HK-2 (cell line): Measurements from ENCODE around the gene PIGN.

Experiments used
- DNase-seq: peaks from one replicate; pipeline ENCODE4 v3.0.0-alpha.2; 2018; ENCODE audit not compliant: unreplicated experiment

The PIGN gene

DNA sequence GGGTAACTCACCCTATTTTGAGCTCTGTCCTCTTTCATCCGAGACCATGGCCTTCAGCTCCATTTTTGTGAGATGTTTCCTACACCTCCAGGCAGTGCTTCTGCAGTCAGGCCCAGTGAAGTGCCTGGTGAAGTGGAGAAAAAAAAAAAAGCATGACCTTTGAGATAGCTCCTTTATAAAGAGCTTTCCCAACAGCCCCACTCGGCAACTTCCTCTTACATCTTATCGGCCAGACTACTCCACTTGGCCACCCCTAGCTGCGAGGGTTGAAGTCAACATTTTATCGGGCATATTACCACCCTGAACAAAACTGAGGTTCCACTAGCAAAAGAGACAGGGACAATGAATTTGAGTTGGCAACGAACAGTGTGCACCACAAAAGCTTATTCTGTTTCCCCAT lies 169.2 kb downstream of the PIGN start:
- no peak for DNase-seq

- no peak for DNase-seq
These were observed 175.4 kb downstream of the PIGN start for GRCh38 chr18:62011416-62011815.

DNA sequence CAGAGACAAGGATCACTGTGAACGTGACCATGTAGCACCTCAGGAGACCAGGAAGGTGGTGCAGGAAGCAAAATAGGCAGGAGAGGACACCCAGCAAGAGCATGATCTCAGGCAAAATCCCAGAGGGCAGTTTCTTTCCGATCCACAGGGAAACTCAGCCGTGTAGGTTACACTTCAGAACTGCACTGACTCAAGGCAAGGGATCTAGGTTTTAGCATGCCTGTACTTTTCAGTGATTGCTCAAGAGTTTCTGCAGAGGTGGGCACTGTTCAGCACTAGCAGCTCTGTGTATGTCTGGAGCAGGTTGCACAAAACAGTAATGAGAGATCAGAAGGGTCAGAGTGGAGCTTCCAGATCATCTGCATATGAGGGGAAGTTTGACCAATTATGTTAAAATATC lies 177.3 kb downstream of the PIGN start:
- no peak for DNase-seq

DNA sequence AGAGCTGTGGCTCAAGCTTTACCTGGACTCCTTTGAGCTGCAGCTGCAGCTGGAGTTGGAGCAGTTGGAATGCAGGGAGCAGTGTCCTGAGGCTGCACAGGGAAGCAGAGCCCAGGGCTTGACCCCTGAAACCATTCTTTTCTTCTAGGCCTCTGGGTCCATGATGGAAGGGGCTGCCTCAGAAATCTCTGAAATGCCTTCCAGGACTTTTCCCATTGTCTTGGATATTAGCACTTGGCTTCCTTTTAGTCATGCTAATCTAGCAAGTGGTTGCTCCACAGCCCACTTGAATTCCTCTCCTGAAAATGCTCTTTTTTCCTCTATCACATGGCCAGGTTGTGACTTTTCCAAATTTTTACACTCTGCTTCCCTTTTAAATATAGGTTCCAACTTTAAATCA lies 185.5 kb downstream of the PIGN start:
- no peak for DNase-seq

DNA sequence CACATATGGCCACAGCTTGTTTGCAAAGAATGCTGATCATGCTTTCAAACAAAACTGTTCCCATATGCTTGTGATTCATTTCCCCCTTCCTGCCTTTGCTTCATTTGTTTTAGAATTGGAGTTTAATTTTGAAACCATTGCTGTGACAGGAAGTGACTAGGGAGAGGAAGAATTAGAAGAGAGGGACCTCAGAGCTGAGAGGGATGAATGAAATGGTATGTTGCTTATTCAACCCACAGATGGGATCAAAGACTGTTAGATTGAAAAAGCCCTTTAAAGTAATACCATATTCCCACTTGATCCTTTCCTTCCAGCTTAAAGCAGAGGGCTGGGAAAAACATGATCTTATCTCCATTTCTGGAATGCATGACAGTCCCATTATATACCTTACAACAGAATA lies 187.9 kb downstream of the PIGN start:
- no peak for DNase-seq

DNA sequence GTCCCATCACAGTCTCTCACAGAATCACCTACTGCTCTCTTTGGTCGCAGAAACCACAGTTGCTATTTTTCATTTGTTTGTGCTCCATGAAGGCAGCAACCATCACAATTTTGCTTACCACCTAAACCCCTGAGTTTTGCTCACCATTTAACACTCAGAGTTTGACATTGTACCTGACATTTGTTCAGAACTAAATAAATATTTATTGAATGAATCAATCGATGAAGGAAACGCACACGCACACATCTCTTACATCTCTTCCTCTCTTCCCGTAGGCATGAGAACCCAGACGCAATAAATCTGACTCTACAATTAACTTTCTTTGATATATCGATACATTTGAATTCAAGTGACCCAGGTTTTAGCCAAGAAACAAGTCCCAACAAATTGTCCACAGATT lies 188.5 kb downstream of the PIGN start:
- DNase-seq = no peak

DNA sequence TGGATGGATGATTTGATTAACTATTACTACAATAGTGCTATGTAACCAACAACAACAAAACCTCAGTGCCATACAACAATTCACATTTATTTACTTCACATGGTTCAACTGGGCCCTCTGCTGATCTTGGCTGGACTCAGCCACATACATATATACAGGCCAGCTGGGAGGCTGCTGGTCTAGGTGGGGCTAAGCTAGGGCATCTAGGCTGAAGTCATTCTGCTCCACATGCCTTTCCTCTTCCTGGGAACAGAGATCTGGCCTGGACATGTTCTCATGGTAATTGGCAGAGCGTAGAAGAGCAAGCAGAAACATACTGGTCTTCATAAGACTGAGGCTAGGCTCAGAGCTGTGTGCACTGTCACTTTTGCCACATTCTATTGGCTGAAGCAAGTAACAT lies 191.2 kb downstream of the PIGN start:
- no peak for DNase-seq

GRCh38 chr18:61993831-61994230 lies 193.0 kb downstream of the PIGN start:
- DNase-seq = no peak

- no peak for DNase-seq
These were observed 193.9 kb downstream of the PIGN start for GRCh38 chr18:61992923-61993322.

DNA sequence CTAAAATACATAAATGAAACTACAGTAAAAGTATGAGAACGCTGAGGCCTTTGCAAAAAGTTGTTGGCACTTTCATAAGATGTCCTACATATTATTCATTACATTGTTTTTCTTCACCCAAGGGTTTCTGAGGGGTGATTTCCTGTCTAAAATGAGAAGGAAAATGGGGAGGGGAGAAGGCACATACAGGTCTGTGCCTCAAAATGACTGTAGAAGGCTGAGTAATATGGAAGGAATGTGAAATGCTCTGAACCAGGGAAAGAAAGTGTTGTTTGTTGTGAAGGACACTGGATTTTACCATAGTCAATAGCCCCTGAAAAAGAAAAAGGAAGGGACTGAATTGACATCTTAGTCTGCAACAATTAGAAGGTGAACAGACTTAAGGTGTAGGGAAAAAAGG lies 194.6 kb downstream of the PIGN start:
- DNase-seq = no peak

GRCh38 chr18:61991836-61992235 lies 195.0 kb downstream of the PIGN start:
- no peak for DNase-seq

DNA sequence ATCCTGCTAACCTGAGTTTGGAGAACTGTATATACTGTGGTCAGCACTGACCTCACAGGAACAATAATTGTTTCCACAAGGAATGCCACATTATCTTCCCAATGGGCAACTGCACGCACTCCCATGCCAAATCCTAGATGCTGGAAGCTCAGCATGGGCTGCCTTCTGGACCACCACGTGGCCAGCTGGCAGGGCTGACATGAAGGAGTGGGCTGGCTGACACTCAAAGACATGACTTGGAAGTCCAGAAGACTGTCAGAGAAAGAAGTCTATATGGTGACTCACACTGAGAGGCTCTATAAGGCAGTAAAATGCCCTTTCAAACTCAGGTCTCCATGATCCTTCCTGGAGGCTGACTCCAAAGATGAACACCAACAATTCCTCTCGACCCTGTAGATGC lies 195.7 kb downstream of the PIGN start:
- no peak for DNase-seq
